ENCODE results near the gene DMRT1.

GRCh38 chr9:859251-859650 lies 17.8 kb downstream of the DMRT1 start:
- no peak for TF ChIP-seq CTCF (conservative IDR thresholded peaks at IDR 0.05)
- TF ChIP-seq ZFX (IDR thresholded peaks at IDR 0.05) = no peak
